PFSK-1 (cell line): Measurements from ENCODE around the gene TAF1B.

Source experiments
- FOXP2 ChIP-seq: optimal IDR thresholded peaks from 2 replicates; pipeline ENCODE3; 2011; ENCODE audit warnings: borderline replicate concordance, control low read depth, inconsistent platforms; ENCODE audit not compliant: insufficient read depth; ENCODE audit errors: extremely low read length, extremely low read depth
- POLR2AphosphoS5 ChIP-seq: IDR thresholded peaks from 2 replicates; pipeline ENCODE4 v1.6.1; 2012; ENCODE audit warnings: low read depth, mild to moderate bottlenecking, control low read depth, low read length, moderate library complexity
- SIN3A ChIP-seq: IDR thresholded peaks from 2 replicates; pipeline ENCODE4 v1.6.1; 2012; ENCODE audit warnings: mild to moderate bottlenecking, low read length, moderate library complexity, borderline replicate concordance; ENCODE audit not compliant: insufficient read depth
- TAF1 ChIP-seq: IDR thresholded peaks from 2 replicates; pipeline ENCODE4 v1.6.1; 2012; ENCODE audit warnings: low read length, control low read depth, borderline replicate concordance; ENCODE audit not compliant: insufficient read depth
- TF ChIP-seq, protein P1 (sequence below), 2 experiments: IDR thresholded peaks; 2 replicates each; pipeline versions ENCODE4 v1.6.1 to v1.8.0; 2011 to 2012; ENCODE audit warnings: low read depth in 2 of 2, low read length in 2 of 2, control low read depth in 1 of 2, inconsistent platforms in 1 of 2, mild to moderate bottlenecking in 1 of 2, moderate library complexity in 1 of 2; ENCODE audit not compliant: insufficient read depth in 1 of 2

The TAF1B gene

DNA sequence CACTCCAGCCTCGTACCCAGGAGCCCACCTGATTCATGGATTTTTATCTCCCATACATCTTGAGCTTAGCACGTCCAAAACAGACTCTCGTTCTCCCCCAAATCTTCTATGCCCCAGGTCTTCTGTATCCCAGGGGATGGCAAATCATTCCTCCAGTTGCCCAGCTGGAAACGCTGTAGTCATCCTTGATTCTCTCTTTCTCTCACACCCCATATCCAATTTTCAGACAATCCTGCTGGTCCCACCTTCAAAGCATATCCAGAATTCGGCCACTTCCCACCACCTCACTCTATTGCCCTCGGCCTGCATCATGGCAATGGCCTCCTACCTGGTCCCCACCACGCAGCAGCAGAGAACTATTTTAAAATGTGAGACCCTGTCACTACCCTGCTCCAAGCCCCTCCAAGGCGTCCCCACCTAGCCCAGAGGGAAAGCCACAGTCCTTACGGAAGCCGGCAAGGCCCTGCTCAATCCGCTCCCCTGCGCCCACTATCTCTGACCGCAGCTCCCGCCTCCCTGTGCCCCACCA is 106.8 kb downstream of the TAF1B start:
- TF ChIP-seq FOXP2: no peak
- TF ChIP-seq TAF1: no peak
- TF ChIP-seq SIN3A: no peak
- TF ChIP-seq, protein P1, sequence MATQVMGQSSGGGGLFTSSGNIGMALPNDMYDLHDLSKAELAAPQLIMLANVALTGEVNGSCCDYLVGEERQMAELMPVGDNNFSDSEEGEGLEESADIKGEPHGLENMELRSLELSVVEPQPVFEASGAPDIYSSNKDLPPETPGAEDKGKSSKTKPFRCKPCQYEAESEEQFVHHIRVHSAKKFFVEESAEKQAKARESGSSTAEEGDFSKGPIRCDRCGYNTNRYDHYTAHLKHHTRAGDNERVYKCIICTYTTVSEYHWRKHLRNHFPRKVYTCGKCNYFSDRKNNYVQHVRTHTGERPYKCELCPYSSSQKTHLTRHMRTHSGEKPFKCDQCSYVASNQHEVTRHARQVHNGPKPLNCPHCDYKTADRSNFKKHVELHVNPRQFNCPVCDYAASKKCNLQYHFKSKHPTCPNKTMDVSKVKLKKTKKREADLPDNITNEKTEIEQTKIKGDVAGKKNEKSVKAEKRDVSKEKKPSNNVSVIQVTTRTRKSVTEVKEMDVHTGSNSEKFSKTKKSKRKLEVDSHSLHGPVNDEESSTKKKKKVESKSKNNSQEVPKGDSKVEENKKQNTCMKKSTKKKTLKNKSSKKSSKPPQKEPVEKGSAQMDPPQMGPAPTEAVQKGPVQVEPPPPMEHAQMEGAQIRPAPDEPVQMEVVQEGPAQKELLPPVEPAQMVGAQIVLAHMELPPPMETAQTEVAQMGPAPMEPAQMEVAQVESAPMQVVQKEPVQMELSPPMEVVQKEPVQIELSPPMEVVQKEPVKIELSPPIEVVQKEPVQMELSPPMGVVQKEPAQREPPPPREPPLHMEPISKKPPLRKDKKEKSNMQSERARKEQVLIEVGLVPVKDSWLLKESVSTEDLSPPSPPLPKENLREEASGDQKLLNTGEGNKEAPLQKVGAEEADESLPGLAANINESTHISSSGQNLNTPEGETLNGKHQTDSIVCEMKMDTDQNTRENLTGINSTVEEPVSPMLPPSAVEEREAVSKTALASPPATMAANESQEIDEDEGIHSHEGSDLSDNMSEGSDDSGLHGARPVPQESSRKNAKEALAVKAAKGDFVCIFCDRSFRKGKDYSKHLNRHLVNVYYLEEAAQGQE (IDR thresholded peaks at IDR 0.05; ENCODE audit: insufficient read depth in 1 of 2, low read depth in 2 of 2, low read length in 2 of 2): no peak
- TF ChIP-seq POLR2AphosphoS5: no peak

DNA sequence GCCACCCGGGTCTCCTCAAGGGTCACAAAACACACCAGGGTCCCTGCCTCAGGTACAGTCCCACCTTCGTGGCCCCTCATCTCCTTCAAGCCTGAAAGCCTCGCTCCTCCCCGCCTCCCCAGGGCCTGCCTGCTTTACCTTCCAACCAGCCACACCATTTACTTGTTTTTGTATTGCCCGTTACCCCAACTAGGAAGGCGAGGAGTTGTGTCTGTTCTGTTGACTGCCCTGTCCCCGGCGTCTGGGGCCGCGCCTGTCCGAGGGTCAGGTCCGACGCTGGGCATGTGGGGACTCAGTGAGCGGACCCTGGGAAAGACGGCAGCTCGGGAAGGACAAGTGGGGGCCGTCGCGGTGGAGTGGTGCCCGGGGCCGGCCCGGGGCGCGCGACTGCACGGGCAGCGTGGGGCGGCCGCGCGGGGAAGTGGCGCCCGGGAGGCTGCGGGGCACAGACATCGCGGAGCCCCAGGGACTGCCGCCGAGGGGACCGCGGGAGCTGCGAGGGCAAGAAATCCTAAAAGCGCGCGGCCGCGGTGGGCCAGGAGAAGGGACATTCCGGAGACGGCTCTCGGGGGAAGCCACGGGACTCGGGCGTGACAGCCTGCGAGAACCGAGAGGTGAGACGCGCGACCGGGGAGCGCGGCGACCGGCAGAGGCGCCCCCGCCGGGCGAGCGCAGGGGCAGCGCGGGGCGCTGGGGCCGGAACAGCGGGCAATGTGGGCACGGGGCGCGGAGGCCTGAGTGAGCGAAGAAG is 107.4 kb downstream of the TAF1B start:
- TF ChIP-seq FOXP2 (peak; percentile 6), TAF1 (no peak), POLR2AphosphoS5 (no peak), SIN3A (no peak)
- TF ChIP-seq, protein P1 (IDR thresholded peaks at IDR 0.05; ENCODE audit: insufficient read depth in 1 of 2, low read depth in 2 of 2, low read length in 2 of 2): no peak

DNA sequence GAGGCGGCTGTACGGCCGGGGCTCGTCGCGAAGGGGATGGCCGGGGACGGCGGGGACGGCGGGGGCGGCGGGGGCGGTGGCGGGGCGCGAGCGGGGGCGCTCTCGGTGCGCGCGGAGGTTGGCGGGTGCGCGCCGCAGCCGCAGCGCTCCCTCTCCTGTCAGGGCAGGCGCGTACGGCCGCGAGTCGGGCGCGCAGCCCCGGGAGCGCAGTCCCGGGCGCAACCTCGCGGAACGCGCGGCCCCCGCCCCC is 107.9 kb downstream of the TAF1B start:
- TF ChIP-seq TAF1: no peak

DNA sequence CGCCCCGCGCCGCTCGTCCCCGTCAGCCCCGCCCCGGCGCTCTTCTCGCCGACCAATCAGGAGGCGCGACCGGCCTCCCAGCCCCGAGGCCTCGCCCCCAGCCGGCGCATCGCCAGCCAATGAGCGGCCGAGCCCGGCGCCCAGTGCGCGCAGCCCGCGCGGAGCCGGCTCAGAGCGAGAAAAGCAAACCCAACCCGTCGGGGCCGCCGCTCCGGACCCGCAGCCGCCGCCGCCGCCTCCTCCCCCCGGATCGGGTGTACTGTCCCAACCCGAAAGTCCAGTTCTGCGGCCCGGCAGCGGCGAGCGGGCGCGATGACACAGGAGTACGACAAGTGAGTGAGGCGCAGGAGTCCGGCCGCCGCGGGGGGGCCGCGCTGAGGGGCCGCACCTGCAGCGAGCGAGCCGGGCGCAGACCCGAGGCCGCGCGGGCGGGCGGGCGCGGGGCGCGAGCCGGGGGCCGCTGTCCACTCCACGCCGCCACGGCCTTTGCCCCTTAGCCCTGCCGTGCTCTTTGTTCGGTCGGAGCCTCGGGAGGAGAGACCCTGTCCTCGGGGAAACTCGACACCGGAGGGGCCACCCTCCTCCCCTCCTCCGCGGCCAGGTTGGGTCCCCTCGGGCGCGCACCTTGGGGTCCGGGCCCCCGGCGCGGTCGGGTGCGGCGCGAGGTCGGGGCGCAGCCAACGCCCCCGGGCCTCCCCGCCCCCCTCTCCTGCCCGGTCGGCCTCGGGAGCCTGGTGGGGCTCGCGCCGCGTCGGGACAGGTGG is 108.4 kb downstream of the TAF1B start, which contains the start of gene GRHL1:
TSS of gene GRHL1 (plus strand) at position 172 of the 764 bp plus-strand sequence. CDS start at position 313, 141 bp downstream.
- no peak for TF ChIP-seq SIN3A
- TF ChIP-seq, protein P1 (IDR thresholded peaks at IDR 0.05; ENCODE audit: insufficient read depth in 1 of 2, low read depth in 2 of 2, low read length in 2 of 2): no peak
- no peak for TF ChIP-seq FOXP2
- no peak for TF ChIP-seq POLR2AphosphoS5
- TF ChIP-seq TAF1: no peak

DNA sequence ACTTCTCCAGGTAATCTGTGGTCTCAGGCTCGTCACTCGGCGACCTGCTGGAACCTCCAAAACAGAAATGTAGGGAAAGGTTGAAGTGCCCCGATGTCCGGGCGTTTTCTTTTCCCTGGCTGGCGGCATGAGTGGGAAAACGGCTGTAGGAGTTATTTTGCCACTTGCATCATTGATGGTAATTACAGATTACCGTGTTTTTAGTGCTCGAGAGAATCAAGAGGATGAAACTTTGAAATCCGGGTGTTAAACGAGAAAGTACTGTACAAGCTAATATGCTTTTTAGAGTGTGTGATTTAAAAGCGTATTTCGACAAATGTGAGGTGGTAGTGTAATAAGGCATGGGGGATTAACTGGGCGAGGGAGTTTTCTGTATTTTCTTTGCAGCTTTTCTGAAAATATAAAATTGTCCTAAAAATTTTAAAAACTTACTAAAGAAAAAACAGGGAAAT is 109.0 kb downstream of the TAF1B start:
- TF ChIP-seq SIN3A (no peak), TAF1 (no peak), FOXP2 (no peak), POLR2AphosphoS5 (no peak)
- TF ChIP-seq, protein P1 (IDR thresholded peaks at IDR 0.05; ENCODE audit: insufficient read depth in 1 of 2, low read depth in 2 of 2, low read length in 2 of 2): no peak
